Astrocyte of the hippocampus (primary cell): ENCODE data around the gene GNB2.

Experiments used
- DNase-seq: peaks from one replicate; pipeline ENCODE4 v3.0.0; 2011; ENCODE audit warnings: low read depth, low spot score

GNB2 gene

DNA sequence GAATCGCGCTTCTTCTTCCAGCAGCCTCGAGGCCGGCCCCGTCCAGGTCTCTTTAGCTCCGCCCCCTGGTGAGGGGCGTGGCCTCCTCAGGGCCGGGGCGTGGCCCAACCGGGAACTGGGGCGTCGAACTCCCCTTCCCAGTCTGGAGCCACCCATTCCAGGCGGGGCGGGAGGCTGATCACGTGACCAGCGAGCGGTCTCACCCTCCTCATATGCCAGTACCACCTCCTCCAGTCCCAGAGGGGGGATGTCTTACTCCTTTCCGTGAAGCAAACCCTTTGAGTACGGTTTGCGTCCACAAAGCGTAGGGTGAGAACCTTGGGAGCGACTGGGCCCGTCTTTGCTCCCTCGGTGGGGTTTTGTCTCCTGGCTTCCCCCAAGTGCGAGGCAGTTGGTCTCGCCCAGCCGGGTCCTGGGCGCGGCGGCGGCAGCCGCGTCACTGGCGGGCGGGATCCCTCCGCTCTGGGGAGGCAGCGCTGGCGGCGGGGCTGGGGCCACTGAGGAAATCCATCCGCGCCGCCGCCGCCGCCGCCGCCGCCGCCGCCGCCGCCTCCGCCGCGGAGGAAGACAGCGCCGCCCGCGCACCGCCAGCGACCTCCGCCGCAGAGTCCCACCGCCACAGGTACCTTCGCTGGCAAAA lies at the start of gene GNB2:
TSS of gene GNB2 (plus strand) at position 439 of the 640 bp plus-strand sequence. CDS start 2,526 bp downstream, outside the sequence.
- DNase-seq, result peak; percentile 99

DNA sequence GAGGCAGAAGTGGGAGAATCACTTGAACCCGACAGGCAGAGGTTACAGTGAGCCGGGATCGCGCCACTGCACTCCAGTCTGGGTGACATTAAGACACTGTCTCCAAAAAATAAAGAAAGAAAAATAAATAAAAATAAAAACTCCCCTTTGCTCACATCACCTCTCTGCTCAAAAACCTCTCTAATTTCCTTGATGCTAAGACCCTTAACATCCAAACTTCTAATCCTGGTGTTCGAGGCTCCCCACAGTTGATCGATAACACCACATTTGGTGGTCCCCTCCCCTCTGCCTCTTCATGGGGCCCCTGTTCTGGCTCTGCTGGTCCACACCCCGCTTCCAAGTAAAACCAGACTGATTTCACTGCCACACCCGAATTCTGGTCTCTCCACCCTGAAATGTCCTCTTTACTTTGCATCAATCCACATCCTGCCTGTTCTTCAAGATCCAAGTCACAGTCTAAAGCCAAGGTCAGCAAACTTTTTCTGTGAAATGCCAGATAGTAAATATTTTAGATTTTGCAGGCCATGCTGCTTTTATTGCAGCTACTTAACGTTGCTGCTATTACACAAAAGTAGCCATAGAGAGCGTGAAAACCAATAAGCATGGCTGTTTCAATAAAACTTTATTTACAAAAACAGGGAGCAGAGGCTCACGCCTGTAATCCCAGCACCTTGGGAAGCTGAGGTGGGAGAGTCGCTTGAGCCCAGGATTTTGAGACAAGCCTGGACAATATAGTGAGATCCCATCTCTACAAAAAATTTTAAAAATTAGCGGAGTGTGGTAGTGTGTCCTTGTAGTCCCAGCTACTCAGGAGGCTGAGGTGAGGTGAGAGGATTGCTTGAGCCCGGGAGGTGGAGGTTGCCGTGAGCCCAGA lies 49.4 kb upstream of the GNB2 start:
- no peak for DNase-seq

DNA sequence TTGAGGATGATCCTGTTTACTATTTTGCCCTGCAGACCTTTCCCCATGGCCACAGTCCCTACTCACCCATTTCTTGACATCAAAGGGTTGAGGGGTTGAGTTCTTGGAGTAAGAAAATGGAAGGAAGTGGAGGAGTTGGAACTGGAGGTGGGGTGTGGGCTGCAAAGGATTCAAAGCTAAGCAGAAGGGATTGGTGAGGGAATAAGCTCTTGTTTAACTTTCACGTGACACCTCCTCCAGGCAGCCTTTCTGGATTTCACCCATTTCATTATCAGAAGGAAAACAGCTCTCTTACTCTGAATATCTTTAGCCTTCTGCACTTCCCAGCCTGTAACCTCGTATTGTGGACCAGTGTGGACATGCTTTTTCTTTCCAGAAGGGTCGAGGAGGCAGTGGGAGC lies 47.5 kb upstream of the GNB2 start:
- DNase-seq, result no peak

DNA sequence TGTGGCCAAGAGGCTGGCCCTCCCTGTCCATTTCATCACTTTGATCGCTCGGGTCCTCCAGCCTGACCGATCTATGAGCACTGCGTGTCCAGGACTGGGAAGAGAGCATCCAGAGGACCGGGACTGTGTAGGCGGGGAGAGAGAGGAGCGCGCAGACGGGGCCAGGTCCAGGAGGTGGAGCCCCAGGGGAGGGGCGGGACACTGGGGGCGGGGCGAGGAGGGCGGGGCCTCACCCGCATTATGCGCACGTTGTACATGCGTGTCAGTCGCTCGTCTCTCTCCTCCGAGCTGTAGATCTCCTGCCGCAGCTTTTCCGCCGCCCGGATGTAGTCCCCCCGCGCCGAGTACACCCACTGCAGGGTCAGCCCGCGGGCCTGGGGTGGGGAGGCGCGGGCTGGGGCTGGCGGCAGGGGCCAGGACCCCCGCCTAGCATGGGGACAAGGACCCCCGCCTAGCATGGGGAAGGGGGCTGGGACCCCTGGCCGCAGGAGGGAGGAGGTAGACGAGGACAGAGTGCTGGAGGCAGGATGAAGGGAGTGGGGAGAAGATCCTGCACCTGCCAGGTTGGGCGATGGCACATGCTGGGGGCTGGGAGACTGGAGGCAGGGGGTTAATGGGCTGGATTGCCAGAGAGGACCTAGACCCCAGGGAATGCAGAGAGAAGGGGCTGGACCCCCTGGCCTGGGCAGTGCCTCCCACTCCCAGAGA lies 46.9 kb upstream of the GNB2 start:
- DNase-seq, result peak; percentile 82

- no peak for DNase-seq
Measured at GRCh38 chr7:100627238-100627549, 46.3 kb upstream of the GNB2 start.

DNA sequence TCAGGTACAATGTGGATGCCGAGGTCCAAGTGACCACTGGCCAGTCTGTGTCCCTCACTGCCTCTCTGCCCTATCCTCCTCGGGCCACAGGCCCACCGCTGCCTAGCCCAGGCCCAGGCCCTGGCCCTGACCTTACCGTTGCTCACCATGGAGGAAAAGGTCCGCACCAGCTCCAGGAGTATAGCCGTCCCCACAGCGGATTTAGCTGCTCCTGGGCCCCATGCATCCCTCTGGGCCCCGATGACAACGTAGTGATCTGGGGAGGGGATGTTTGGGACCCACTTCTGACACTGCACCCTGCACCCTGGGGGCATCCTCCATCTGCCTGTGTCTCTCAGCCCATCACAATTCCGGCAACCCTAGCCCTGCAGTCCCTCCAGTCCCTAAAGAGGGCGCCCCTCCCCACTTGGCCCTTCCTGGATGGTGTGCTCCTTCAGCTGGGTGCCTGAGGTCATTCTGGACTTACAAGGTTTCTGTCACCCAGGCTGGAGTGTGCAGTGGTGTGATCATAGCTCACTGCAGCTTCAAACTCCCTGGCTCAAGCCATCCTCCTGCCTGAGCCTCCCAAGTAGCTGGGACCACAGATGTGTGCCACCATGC lies 44.3 kb upstream of the GNB2 start:
- DNase-seq, result no peak

DNA sequence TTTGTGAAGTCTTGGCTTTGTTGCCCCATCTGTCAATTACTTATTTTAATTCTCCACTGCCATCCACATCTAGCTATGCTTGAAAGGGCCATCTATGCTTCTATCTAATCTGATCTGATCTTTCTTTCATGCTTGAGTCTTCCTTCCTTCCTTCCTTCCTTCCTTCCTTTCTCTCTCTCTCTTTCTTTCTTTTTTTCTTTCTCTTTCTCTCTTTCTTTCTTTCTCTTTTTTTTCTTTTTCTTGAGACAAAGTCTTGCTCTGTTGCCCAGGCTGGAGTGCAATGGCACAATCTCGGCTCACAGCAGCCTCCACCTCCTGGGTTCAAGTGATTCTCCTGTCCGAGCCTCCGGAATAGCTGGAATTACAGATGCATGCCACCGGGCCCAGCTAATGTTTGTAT lies 43.5 kb upstream of the GNB2 start:
- no peak for DNase-seq

DNA sequence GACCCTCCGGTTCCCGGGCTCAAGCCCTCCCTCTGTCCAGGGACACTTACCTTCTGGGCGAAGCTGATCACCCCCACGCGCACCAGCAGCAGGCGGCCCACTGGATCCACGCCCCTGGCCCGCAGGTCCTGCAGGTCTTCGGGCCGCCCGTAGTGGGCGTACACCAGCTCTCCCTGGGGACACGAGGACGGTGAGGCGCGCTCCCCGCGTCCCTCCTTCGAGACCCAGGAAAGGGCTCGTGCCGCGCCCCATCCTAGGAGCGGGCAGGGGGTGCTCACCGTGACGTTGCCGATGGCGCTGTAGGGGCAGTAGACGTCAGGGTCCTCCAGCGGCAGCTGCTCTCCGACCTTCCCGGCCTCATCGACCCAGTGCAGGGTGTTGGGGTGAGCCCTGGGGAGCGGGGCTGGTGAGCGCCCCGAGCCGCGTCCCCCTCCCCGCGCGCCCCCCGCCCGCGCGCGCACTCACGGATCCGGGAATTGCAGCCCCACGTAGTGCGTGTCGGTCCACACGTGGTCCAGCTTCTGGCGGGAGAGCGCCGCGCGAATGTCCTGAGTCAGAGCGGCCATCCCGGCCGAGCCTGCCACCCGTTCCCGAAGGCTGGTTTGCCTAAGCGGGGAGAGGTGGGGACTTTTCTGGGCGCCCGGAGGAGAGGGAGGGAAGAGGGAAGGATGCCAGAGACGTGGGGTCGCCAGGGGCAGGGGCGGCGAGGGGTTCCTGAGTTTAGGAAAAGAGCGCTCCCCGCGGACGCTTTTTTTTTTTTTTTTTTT lies 40.4 kb upstream of the GNB2 start:
- DNase-seq, result peak; percentile 58

GRCh38 chr7:100639995-100640516 lies 33.5 kb upstream of the GNB2 start:
- no peak for DNase-seq

DNA sequence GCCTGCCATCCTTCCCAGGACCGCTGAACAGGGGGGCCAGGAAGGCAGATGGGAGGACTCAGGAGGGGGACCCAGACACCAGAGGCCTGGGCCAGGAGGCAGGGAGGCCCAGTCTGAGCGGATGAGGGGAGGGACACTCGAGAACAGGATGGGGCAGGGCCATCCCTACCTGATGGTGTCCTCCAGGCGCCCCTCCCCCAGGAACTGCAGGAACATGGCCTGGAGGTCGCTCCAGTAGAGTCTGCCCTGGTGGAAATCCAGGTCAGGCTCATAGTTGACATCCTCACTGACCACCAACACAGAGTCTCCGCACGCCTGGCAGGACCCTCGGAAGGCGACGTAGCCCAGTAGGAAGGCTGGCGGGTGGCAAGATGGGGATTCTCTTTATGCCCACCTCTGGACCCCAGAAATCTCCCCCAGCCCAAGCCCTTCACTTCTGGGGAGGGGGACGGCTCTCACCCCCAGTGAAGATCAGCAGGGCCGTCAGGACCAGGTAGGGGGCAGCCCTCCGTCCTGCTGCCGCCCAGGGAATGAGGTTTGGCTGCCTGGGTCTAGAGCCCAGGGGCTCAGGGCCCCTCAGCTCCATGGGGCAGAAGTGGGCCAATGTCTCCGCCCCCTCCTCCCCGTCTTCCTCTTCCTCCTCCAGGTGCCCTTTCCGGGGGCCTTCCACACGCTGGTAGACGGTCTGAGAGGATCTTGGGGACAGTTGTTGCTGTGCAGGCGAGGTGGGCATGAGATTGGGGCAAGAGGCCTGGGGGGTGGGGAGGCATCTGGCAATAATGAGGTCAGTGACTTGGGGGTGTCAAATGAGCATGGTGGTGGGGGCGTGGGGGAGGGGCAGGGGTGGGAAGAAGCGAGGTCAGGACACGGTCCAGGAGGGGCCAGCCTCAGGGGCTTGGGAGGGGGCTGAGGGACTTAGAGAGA lies 32.8 kb upstream of the GNB2 start:
- no peak for DNase-seq

DNA sequence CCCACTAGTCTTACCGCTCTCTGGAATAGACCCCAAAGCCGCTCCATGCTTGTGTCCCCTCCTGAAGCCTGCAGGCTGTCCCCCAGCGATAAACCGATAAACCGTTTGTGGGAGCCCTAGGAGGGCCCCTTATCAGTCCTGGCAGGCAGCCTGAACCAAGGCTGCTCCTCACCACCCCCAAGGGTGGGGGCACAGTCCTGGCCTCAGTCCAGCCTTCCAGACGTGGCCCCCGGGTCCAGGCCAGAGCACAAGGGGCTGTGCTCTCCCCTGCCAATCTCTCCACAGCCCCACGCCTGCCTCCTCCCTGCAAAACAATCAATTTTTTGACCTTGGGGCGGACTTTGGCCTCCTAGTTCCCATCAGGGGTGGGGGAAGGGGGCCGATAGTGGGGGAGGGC lies 32.1 kb upstream of the GNB2 start, which contains the start of gene TFR2:
TSS of gene TFR2 (minus strand) at position 90 of the 397 bp plus-strand sequence. CDS start at position 47, 43 bp downstream.
- DNase-seq, result no peak

- no peak for DNase-seq
Measured at GRCh38 chr7:100641860-100642533, 31.5 kb upstream of the GNB2 start.

- DNase-seq, result no peak
Measured at GRCh38 chr7:100642534-100642907, 31.0 kb upstream of the GNB2 start.

DNA sequence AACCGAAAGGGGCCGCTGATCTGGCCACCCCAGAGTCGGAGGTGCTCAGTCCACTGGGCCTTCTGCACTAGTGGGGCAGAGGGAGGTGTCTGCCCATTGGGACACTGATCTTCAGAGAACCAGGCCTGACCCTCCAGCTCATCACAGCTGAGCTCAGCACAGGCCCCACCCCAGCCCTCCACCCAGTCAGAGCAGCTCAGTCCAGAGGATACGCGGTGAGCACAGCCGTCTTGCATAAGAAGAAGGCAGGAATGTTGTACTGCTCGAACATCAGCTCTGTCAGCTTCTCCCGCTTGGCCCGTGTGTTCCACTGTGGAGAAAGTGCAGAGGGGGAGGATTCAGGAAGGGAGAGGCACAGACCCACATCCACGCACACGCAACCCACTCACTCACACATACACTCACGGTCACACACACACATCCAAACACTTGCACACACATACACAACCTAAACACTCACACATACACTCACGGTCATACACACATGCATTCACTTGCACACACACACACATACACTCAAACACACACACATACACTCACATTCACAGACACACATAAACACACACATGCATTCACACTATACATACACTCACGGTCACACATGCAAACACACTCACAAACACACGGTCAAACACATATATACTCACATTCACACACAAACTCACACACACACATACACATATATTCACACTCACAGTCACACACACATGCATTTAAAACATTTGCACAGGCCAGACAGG lies 23.5 kb upstream of the GNB2 start:
- DNase-seq, result no peak

DNA sequence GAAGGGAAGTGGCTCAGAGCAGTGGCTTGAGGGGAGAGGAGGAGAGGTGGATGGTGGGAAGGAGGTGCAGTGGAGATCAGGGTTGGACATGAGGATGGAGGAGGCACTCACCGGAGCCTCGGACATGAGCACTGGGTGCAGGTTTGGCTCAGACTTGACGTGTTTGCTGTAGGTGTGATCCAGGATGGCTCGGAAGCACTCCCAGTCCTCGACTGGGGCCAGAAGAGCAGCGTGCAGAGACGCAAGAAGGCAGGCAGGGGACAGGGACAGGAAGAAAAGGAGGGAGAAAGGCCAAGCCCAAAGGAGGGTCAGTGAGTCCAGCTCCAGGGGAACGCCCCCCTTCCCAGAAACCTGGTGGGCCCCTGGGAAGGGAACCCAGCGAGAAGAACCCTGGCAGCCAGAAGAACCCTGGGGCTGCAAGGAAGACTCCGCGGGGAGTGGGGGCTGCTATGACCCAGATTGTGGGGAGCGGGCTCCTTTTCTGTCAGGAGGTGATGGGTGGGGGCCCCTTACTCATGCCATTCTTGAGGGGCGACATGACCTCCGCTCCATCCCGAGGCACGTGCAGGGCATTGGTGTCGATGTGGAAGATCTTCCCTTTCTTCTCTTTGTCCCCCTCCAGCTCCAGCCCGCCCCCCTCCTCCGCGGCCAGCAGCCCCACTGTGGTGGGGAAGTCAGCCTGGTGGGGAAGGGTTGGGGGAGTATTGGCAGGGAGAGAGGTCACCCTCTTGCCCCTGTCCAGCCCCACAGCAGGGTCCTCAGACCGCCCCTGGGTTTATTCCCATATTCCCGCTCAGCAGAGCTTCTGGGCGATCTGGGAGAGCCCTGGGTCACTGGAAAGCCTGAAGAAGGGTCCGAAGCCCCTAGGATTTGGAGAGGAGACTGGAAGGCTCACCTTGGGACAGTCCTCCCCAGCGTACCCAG lies 18.4 kb upstream of the GNB2 start:
- no peak for DNase-seq

DNA sequence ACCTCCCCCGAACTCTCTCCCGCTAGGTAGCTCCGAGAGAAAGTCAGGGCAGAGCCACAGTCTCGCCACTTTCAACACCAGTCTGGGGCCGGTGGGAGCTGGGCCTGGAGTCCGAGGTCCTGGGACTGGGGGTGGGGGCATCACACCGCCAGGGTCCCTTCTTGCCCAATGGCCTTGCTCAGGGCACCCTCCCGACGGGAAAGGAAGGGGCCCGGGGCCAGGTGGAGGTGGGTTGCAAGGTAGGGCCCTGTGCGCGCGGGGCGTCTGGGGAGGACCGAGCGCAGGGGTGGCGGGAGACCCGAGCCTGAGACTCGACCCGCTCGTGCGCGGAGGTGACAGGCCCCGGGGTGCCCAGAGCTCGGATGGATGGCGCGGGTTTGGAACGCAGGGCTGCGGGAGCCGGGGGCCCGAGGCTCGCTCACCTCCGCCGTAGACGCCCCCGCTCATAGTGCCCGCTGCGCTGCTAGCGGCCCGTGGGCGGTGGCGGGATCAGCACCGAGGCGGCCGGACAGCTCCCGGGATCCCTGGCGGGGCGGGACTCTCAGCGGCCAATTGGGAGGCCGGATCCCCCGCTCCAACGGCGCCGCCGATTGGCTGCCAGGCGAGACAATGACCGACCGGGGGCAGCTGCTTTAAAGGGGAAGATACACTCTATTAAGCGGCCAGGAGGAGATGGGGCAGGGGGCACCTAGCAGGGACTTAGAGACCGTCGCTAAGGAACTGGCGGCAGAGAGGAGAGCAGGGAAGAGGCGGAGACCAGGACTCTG lies 17.4 kb upstream of the GNB2 start, which contains the start of gene ACTL6B:
TSS of gene ACTL6B (minus strand) at position 541 of the 767 bp plus-strand sequence. CDS start at position 447, 94 bp downstream.
- DNase-seq, result peak; percentile 71
